Activated T-cell treated with anti-CD3 and anti-CD28 coated beads for 1 hour (primary cell): ENCODE measurements around the gene GNB2.
"Not testable (repeated sequence)": the region's sequence is repeated elsewhere in the genome, so short reads cannot be mapped to it uniquely, and the experiment has no call there.

Experiments
- DNase-seq: peaks from one replicate; pipeline ENCODE4 v3.0.0-alpha.2; 2020; ENCODE audit warnings: low read depth

GNB2 gene

GRCh38 chr7:100673302-100673941 is at the start of gene GNB2:
TSS of gene GNB2 (plus strand) at chr7:100673740. CDS start at chr7:100676266, 2,526 bp downstream.
- DNase-seq, result peak; percentile 98

DNA sequence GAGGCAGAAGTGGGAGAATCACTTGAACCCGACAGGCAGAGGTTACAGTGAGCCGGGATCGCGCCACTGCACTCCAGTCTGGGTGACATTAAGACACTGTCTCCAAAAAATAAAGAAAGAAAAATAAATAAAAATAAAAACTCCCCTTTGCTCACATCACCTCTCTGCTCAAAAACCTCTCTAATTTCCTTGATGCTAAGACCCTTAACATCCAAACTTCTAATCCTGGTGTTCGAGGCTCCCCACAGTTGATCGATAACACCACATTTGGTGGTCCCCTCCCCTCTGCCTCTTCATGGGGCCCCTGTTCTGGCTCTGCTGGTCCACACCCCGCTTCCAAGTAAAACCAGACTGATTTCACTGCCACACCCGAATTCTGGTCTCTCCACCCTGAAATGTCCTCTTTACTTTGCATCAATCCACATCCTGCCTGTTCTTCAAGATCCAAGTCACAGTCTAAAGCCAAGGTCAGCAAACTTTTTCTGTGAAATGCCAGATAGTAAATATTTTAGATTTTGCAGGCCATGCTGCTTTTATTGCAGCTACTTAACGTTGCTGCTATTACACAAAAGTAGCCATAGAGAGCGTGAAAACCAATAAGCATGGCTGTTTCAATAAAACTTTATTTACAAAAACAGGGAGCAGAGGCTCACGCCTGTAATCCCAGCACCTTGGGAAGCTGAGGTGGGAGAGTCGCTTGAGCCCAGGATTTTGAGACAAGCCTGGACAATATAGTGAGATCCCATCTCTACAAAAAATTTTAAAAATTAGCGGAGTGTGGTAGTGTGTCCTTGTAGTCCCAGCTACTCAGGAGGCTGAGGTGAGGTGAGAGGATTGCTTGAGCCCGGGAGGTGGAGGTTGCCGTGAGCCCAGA is 49.4 kb upstream of the GNB2 start:
- DNase-seq, result no peak

DNA sequence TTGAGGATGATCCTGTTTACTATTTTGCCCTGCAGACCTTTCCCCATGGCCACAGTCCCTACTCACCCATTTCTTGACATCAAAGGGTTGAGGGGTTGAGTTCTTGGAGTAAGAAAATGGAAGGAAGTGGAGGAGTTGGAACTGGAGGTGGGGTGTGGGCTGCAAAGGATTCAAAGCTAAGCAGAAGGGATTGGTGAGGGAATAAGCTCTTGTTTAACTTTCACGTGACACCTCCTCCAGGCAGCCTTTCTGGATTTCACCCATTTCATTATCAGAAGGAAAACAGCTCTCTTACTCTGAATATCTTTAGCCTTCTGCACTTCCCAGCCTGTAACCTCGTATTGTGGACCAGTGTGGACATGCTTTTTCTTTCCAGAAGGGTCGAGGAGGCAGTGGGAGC is 47.5 kb upstream of the GNB2 start:
- DNase-seq, result no peak

GRCh38 chr7:100626530-100627237 is 46.9 kb upstream of the GNB2 start:
- peak; percentile 79 for DNase-seq

GRCh38 chr7:100627238-100627549 is 46.3 kb upstream of the GNB2 start:
- DNase-seq, result no peak

DNA sequence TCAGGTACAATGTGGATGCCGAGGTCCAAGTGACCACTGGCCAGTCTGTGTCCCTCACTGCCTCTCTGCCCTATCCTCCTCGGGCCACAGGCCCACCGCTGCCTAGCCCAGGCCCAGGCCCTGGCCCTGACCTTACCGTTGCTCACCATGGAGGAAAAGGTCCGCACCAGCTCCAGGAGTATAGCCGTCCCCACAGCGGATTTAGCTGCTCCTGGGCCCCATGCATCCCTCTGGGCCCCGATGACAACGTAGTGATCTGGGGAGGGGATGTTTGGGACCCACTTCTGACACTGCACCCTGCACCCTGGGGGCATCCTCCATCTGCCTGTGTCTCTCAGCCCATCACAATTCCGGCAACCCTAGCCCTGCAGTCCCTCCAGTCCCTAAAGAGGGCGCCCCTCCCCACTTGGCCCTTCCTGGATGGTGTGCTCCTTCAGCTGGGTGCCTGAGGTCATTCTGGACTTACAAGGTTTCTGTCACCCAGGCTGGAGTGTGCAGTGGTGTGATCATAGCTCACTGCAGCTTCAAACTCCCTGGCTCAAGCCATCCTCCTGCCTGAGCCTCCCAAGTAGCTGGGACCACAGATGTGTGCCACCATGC is 44.3 kb upstream of the GNB2 start:
- no peak for DNase-seq

- no peak for DNase-seq
Observed at GRCh38 chr7:100630066-100630465, 43.5 kb upstream of the GNB2 start.

GRCh38 chr7:100632951-100633717 is 40.4 kb upstream of the GNB2 start:
- DNase-seq, result peak; percentile 38

DNA sequence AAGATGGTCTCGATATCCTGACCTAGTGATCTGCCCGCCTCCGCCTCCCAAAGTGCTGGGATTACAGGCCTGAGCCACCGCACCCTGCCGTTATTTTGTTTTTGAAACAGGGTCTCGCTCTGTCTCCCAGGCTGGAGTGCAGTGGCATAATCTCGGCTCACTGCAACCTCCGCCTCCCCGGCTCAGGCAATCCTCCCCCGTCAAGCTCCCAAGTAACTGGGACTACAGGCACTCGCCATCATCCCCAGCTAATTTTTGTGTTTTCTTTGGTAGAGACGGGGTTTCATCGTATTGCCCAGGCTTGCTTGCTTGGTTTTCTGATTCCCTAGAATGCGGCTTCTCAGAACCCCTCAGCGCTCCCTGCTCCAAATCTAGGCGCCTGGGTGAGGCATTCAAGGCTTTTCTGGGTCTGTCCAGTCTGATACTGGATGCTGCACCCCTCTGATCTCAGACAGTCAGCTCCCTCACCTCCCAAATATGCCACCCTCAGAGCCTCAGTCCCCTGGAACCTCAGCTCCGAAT is 33.5 kb upstream of the GNB2 start:
- DNase-seq, result no peak

GRCh38 chr7:100640517-100641440 is 32.8 kb upstream of the GNB2 start:
- no peak for DNase-seq

DNA sequence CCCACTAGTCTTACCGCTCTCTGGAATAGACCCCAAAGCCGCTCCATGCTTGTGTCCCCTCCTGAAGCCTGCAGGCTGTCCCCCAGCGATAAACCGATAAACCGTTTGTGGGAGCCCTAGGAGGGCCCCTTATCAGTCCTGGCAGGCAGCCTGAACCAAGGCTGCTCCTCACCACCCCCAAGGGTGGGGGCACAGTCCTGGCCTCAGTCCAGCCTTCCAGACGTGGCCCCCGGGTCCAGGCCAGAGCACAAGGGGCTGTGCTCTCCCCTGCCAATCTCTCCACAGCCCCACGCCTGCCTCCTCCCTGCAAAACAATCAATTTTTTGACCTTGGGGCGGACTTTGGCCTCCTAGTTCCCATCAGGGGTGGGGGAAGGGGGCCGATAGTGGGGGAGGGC is 32.1 kb upstream of the GNB2 start, which contains the start of gene TFR2:
TFR2 (minus strand) TSS at position 90 of the 397 bp plus-strand sequence; CDS start at position 47, 43 bp downstream.
- no peak for DNase-seq

- DNase-seq, result no peak
Observed at GRCh38 chr7:100641860-100642533, 31.5 kb upstream of the GNB2 start.

- no peak for DNase-seq
Observed at GRCh38 chr7:100642534-100642907, 31.0 kb upstream of the GNB2 start.

- no peak for DNase-seq
Observed at GRCh38 chr7:100649826-100650565, 23.5 kb upstream of the GNB2 start.

- no peak for DNase-seq
Observed at GRCh38 chr7:100654908-100655831, 18.4 kb upstream of the GNB2 start.

- DNase-seq, result peak; percentile 36
Observed at GRCh38 chr7:100655908-100656674, 17.4 kb upstream of the GNB2 start, which contains the start of gene ACTL6B. TSS of gene ACTL6B (minus strand) at chr7:100656448. CDS start at chr7:100656354, 94 bp downstream.

DNA sequence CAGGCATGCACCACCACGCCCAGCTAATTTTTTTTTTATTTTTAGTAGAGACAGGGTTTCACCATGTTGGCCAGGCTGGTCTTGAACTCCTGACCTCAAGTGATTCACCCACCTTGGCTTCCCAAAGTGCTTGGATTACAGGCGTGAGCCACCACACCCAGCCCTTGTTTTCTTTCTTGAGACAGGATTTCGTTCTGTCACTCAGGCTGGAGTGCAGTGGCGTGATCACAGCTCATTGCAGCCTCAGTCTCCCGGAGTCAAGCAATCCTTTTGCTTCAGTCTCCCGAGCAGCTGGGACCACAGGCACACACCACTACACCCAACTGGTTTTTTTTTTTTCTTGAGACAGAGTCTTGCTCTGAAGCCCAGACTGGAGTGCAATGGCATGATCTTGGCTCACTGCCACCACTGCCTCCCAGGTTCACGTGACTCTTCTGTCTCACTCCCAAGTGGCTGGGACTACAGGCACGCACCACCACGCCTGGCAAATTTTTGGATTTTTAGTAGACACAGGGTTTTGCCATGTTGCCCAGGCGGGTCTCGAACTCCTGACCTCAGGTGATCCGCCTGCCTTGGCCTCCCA is 11.3 kb upstream of the GNB2 start:
- not testable (repeated sequence) for DNase-seq
